ENCODE data around the gene ZSCAN23. TPM values are rescaled to one million over a fixed set of nuclear protein-coding genes. Genes with fewer than 3 reads are reported as not detected.
A peak's percentile ranks its signal among the peaks of the same experiment; 100 is the strongest.

The ZSCAN23 gene
- total and polyA plus RNA-seq, 9 of the 15 experiments (the other 6 are each of a cell fraction or from before 2014, with no cell fraction given), result 0.05 to 0.29 (median 0.21) TPM; not detected in 1

- Histone ChIP-seq H3K36me3 (ENCODE audit: control insufficient read depth, insufficient read depth, low read length) (no peaks in the 10 kb centered on the region), H3K27ac (ENCODE audit: extremely low read depth, low read depth, low read length) (no peak overlapping the region), H3K9me3 (replicated peaks; ENCODE audit: control insufficient read depth, insufficient read depth, low read depth, low read length) (no peaks in the 10 kb centered on the region), H3K4me3 (no peak overlapping the region), H3K9ac (ENCODE audit: insufficient read depth in 1 of 2, low read depth in 2 of 2, low read length in 2 of 2) (no peak overlapping the region), H3K79me2 (ENCODE audit: control insufficient read depth, insufficient read depth, low read length) (no peaks in the 10 kb centered on the region), H3K9me1 (ENCODE audit: control insufficient read depth, insufficient read depth, low read length) (no peaks in the 10 kb centered on the region), H2AFZ (ENCODE audit: low read depth, low read length) (no peak overlapping the region), H3K27me3 (ENCODE audit: control insufficient read depth in 2 of 2, insufficient read depth in 2 of 2, low read length in 2 of 2) (no peaks in the 10 kb centered on the region), H3K4me1 (replicated peaks in 1 of 2; ENCODE audit: control insufficient read depth in 2 of 2, insufficient read depth in 2 of 2, low read length in 2 of 2) (no peaks in the 10 kb centered on the region), H4K20me1 (replicated peaks; ENCODE audit: control insufficient read depth, insufficient read depth, low read length) (no peaks in the 10 kb centered on the region), H3K4me2 (ENCODE audit: insufficient read depth, low read length) (no peak overlapping the region)
- no TSS peak for BruUV-seq (replicated peaks)
- intact Hi-C loops (cut with micrococcal nuclease) (no loop called here), in situ Hi-C loops (cut with MboI) (no loop called here)
- FAIRE-seq, result peak; percentile 54
- TF ChIP-seq GTF2B (IDR thresholded peaks at IDR 0.05; ENCODE audit: extremely low read depth, insufficient read length) (no peak), CHD7 (IDR thresholded peaks at IDR 0.05; ENCODE audit: low read depth, low read length) (no peak), RB1 (IDR thresholded peaks at IDR 0.05; ENCODE audit: low read depth) (no peak), ZNF507 (tag; conservative IDR thresholded peaks at IDR 0.05) (peak; percentile 94)
- no peak for DNase-seq (ENCODE audit: extremely low read depth in 1 of 4, low spot score in 3 of 4)
- no peak for ATAC-seq
- ChIA-PET CTCF (ENCODE audit: low intra/inter-chr PET ratio) (interaction anchor here (0.6 kb wide), 1 partner anchor 21 kb away, joined by 3 read pairs; no protein-coding TSS in a partner anchor), POLR2A (no interaction called here)
- 45% methylated on average over 7 of the region's 7 CpGs for WGBS (ENCODE audit: insufficient coverage, low coverage, missing lambda C conversion rate)
These were observed 24.8 kb upstream of the ZSCAN23 start for GRCh38 chr6:28468056-28468455.
